HL-60/S4 treated with retinoic acid at 250 ng/mL for 4 days and 3 days (cell line): ENCODE data around the gene CFAP74.

Source experiments
- in situ Hi-C: fragments of 300-500 bp; cut with MboI; formaldehyde crosslinking; loops from 2 replicates; pipeline ENCODE4 v1.7.0; 2022; ENCODE audit warnings: low sequenced_read_pairs

Gene CFAP74

DNA sequence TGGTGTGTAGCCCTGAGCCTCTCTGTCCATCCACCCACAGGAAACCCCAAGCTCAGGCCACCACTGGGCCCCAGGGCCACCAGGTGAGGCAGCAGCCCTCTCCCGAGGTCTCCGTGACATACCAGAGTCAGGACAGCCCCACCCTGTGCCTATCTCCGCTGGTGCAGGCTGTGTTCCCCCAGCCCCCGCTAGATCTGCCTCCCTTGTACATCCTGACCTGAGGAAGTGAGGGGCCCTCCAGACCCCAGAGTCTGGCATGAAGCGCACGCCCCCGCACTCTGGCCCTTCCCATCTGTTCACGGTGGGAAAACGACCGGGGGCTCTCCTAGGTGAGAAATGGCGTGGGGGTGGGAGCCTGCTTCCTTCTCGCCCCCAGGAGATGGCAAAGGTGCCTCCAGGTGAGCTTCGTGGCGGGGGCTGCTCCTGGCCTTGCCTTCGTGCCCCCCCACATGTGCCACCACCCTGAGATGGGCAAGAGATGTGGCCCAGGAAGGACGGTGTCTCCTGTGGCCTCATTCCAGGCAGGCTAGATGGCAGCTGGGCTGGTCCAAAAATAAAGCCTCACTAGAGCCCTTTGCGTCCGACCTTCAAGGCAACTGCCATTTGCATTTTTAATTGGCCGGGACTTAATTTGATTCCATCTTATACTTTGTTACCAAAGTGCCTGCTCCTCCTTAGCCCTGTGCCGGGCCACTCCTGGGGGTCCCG is 18.6 kb upstream of the CFAP74 start:
- in situ Hi-C loops, result no loop called here

DNA sequence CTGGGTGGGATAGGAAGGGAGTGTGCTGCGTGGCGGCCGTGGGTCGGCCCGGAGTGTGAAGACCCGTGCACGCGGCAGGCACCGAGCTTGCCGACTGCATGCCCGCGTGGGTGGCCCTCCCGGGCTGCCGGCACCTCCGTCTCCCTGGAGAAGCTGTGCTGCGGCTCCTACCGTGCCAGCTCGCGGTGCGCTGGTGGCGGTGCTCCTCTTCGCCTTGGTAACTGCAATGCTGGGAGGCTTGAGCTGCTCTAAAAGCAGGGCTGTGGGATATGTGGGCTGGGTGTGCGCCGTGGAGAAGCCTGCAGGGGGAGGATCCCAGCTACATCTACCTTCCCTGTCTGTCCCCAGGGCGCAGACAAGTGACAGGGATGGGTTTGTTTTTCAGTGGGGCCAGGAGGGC is 18.0 kb upstream of the CFAP74 start:
- in situ Hi-C loops, result no loop called here

DNA sequence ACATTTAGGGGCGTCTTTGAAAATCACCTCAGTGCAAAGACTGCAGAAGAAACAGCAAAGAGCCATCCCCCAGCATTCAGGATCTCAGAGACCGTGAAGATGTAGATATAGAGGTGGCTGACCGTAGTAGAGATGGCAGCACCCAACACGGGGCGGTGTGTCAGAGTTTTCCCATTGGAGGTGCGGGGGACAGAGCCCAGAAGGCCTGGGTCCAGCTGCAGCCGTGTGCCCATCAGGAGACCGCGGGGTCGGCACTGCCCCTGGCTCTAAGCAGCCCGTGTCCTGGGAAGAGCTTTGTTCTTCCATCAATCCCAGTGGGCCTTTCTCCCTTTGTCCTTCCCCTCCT is 16.7 kb upstream of the CFAP74 start:
- in situ Hi-C loops, result no loop called here

DNA sequence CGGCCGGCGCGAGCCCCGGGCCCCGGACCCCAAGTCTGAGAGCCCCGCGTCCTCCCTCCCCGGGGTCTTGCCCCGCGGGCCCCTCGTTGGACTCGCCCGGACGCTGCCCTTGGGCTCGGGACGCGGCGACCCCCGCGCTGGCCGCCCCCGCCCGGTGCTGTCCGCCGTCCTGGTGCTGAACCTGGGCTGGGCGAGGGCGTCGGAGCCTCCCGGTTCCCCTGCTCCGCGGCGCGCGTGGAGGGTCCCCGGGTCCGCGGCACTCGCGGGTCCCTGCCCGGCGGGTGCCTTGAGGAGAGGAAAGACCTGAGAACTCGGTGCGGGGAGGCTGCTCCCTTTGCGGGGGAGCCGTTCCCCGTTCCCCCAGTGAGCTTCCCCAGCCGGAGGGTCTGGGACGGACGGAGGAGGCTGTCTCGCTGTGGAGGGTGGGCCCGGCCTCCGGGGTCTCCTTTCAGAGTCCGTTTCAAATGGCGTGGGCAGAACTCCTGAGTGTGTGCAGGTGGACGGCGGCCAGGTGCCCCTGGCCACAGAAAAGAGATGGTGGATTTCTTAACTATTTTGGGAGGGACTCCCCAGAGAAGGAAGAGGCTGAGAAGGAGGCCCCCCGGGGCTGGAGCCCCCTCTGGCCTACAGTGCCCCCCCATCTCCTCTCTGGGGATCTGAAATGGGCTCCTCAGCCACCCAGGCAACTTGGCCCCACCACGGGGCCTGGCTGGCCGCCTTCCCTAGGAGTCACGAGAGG is 16.2 kb upstream of the CFAP74 start:
- in situ Hi-C loops, result no loop called here

DNA sequence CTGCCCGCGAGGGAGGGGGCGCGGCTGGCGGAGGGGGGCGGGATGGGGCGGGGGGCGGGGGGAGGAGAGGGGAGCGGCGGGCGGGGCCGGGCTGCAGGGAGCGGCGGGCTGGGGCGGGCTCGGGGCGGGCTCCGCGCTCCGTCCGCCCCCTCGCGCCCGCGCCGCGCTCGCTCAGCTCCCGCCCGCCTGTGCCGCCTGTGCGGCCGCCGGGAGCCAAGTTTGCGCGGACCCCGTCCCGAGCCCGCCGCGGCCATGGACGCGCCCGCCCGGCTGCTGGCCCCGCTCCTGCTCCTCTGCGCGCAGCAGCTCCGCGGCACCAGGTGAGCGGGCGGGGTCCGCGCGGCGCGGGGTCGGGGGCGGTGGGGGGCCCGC is 15.6 kb upstream of the CFAP74 start, which contains the start of gene GABRD:
Gene GABRD, plus strand, starts transcription at position 174 of the 372 bp plus-strand sequence. Its CDS starts 79 bp downstream, at position 253.
- in situ Hi-C loops, result no loop called here

DNA sequence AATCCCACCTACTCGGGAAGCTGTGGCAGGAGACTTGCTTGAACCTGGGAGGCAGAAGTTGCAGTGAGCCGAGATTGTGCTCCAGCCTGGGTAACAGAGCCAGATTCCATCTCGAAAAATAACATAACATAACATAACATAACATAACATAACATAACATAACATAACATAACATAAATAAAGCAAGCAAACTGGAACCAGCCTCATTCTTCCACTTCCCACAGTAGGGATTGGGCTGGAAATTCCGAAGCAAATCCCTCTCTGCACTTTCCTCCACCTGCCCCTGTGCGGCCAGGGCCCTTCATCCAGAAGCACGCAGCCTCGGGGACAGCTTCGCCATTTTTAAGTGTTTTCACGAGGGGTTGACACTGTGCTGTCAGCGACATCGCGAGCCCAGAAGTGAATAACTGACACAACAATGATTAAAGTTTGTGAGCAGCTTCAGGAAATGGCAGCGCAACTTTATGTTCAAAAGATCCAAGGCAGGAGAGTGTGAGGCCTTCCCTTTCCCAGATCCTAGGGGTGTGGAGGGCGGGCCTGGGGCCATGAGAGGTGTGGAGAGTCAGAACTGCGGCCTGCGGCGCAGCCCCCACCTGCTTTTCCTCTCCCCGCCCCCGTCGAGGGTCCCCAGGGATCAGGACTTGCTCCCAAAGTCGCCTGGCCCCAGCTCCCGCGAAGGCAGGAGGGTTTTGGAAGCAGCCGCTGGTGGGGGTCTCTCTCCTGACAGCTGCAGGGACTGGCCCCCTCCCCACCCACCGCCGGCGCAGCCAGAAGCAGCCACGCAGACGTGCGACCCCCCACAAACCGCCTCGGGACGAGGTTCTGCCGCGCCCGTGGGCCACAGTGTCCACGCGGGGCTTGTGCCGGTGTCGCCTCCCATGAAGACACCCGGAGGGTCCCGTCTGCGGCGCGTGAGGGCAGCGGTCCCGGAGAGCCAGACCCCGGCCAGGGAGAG is 14.9 kb upstream of the CFAP74 start:
- in situ Hi-C loops, result no loop called here

DNA sequence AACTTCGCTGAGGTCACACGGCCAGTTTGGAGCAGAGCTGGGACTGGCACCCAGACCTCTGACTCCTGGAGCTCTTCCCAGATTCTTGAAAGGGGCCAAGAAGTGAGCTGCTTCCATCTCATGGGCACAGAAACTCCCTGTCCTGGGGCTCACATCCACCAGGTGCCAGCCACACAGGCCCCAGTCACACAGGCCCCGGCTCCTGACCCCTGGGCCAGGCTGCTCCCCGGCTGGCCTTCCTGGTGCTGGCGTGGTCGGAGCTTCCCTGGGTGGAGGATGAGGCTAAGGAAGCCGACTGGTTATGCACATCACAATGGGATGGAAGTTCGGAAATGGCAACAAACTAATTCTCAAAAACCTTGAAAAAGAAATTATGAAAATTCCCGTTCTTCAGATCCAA is 12.5 kb upstream of the CFAP74 start:
- in situ Hi-C loops, result no loop called here

DNA sequence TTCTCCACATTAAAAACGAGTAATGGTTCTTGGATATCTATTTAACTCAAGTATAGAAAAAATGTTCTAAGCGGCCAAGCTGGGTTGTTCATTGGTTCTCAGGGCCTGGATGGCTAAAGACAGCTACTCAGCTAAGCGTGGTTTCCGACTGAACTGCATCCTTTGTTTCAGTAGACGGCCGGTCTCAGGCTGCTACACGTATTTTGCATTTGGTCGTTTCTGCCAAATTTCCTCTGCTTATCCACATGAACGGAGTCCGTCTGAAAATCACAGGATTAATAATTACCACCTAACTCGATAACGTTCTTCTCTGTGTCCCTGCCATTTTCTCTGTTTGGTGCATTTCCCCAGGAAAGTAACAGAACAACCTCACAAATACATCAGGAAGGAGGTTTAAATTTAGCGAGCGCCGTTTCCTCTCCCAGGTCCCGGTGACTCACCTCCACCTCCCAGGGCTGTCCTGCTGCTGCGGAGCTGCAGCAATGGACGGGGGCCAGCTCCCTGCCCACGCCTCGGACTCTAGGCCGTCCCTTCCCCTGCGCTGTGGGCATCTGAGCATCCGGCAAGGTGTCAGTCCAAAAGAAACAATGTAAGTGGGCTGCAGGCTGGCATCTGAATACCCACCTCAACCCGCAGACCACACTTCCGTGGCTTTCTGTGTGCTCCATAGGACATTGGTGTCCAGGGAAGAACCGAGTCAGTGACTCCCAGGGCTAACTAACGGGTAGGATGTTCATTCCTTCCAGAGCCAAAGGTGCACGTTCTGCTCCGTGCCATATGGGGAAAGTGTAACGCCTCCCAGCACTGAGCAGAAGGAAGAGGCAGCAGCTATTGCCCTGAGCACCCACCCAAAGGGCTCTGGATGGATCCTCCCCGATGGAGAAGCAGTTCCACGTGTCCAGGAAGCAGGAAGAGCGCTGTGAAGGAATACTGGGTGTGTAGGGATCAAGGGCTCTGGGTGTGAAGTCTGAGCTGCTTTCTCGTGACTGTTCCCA is 11.5 kb upstream of the CFAP74 start:
- in situ Hi-C loops, result no loop called here

DNA sequence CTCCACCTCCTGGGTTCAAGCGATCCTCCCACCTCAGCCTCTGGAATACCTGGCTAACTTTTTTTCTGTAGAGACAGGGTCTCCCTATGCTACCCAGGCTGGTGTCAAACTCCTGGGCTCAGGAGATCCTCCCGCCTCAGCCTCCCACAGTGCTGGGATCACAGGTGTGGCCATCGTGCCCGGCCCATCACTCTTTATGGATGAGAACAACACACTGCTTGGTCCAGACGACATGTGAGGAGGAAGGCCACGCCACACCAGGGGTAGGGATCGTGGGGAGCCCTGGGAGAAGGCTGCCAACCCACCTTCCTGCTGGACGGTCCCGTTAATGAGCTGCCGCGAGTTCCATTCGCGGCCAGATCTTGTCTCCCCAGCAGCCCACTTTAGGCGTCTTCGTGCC is 10.6 kb upstream of the CFAP74 start:
- in situ Hi-C loops, result no loop called here

DNA sequence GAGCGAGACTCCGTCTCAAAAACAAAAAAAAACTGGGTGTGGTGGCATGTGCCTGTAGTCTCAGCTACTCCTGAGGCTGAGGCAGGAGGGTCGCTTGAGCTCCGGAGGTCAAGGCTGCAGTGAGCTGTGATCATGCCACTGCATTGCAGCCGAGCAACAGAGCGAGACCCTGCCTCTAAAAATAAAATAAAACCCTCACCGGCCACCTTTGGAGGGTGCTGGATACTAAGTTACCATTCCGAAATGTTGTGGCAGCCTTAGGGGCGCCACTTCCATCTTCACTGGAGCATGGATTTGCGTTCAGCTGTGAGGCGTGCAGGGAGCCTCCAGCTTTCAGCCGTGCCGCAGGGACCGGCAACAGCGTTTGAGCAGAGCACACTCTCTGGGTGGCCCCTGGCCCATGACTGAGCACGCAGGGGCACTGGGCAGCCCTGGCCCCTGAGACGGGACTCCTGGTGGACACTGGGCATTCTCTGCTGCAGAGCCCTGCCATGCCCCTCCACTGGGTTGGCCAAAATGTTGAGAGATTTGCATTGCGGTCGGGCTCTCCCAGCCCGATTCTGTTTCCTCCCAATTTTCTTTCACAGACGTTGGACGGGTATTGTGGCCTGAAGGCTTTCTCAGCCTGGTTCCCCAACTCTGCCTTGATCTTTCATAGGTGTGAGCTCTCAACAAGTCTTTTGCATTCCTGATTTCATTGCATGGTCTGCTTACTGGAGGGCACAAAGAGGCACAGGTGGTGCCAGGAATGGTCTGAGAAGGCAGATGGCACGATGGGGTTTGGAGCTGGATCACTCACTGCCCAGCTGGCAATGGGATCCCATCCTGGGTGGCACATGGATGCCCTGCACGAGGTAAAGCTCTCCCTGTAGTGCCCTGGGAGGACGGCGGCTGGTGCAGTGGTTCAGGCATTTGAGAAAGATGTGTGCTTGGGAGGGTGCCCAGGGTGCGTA is 5.8 kb upstream of the CFAP74 start:
- in situ Hi-C loops, result no loop called here

DNA sequence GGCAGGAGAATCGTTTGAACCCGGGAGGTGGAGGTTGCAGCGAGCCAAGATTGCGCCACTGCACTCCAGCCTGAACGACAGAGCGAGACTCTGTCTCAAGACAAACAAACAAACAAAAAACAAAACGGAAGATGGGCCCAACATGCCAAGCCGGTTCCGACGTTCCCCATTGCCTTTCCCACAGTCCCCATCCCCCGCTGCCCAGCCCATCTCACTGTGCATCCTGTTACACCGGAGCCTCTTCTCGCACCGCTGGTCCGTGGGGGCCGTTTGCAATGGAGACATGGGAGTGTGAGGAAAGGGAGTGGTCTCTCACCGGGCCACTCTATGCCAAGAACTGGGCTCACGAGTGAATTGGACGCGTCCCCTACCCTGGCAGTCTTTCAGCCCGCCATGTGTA is 1.3 kb upstream of the CFAP74 start:
- in situ Hi-C loops, result no loop called here

DNA sequence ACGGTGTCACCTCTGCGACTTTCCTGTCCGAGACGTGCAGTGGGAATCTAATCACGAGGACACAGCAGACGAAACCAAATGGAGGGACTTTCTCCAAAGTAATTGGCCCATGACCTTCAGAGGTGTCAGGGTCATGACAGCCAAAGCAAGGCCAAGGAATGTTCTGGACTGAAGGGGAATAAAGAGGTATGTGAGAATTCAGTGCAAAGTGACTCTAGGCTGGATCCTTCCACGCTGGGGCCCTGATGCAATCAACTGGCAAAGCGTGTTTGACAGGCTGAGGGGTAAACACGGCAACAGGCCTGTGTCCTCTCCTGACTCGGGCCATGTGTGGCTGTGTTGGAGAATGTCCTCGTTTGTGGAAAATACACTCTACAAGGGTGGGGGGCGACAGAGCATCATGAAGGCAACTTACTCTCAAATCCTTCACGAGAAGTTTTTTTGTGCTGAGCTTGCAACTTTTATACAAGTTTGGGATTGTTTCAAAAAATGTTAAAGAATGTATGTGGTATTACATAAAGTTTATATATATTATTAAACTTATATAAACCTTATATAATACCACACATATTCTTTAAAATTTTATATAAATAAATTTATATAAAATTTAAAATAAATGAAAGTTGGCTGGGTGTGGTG is 1.7 kb downstream of the CFAP74 start:
- in situ Hi-C loops, result no loop called here

DNA sequence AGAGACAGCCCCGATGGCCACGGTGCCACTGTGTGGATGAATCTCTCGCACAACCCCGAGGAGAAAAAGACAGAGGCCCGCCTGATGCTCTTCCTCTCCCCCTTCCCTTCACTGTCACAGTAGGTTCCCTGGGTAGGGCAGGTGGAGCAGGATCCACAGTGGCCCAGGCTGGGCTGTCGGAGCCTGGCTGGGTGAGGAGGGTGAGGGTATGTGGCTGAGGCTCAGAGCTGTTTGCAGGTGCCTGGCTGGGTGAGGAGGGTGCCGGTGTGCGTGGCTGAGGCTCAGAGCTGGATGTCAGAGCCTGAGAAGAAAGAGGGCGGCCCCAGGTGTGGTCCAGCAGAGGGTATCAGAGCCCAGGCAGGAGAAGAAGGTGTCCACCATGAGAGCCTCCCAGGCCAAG is 2.7 kb downstream of the CFAP74 start:
- in situ Hi-C loops, result no loop called here

DNA sequence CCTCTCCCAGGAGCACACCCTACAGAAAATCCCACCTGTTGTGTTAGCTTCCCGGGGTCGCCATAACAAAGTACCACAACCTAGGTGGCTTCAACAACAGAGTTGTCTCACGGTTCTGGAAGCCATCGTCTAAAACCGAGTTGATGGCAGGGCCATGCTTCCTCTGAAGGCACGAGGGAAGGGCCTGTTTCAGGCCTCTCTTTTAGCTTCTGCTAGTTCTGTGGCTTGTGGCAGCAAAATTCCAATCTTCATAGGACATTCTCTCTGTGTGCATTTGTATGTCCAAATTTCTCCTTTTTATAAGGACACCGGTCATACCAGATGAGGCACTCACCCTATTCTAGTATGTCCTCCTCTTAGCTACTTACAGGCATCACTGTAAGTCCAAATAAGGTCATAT is 3.2 kb downstream of the CFAP74 start:
- in situ Hi-C loops, result no loop called here

DNA sequence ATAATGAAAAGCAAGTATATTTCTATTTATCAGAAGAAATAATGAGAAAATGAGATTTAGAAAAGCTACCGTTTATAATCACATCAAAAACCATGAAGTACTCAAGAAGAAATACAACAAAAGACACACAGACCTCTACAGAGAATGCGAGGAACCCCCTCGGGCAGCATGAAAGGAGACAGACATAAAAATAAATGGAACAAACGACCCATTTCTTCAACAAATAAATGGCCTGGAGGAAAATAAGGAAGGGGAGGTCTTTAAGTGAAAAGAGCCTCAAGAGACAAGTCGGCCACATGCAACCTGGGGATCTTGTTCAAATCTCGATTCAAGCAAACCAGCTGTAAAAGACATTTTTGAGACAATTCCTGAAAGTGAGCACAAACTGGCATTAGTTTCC is 6.0 kb downstream of the CFAP74 start:
- in situ Hi-C loops, result no loop called here

DNA sequence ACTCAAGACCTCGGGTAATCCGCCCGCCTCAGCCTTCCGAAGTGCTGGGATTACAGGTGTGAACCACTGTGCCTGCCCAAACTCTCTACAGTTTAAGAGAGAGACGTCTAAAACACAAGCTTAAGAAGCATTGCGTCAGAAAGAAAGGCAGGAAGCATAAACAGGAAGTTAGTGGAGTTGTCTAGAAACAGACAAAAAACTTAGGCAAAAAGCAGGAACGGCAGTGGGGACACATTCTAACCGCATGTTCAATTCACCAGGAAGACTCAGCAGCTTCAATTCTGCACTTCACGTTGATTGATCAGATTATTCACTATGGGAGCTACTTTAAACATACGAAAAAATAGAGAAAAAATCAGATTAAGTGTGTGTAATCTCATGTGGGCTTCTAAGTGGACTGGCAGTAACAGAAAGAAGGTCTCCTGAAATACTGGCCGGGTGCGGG is 7.4 kb downstream of the CFAP74 start:
- in situ Hi-C loops, result no loop called here

DNA sequence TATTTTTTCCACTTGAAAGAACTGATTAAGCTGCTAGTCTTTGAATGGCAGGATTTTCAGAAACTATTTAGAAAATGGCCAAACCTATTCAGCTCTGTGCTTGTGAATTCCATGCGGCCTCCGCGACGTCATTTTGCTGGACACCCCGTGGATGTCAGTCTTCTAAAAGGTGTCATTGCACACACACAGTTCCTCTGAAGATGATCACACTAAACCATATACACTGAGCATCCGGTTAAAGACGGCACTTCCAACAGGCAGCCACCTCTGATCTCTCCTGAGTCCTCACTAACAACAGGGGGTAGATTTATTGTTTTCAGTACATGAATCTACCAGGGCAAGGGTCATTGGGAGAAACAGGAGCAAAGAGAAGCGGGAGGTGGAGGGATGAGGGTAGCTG is 9.1 kb downstream of the CFAP74 start:
- in situ Hi-C loops, result no loop called here

DNA sequence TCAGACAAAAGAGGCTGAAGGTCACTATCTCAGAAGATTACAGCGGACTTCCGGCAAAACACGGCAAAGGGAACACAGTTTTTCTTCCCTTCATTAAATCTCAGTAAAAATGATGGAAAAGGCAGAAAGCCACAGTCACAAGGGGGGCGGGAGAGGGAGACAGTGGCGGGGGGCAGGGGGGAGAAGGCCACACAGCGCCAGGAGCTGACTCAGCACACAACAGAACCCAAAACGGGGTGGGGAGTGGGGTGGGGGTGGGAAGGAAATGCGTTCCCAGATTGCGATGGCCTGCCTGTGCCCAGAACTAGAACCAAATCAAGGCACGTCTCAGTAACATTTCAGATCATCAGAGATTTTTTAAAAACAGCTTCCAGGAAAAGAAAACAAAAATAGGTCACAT is 13.4 kb downstream of the CFAP74 start:
- in situ Hi-C loops, result no loop called here

DNA sequence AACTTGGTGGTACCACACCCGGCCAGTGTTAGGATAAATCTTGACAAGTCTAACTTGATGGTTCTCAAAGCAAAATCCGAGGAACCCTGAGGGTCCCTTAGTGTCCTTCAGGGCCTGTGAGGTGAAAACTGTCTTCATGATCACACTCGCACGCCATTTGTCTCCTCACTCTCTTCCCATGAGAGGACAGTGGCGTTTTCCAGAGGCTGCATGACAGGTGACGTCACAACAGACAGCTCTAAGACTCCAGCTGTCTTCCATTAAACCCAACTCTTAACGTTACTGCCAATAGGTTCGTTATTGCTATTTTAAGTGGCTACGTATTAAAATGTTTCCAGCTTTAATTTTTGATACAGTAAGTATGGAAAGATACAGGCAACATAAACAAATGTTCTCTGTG is 13.8 kb downstream of the CFAP74 start:
- in situ Hi-C loops, result no loop called here
